GM23338 (cell line): ENCODE data around the gene CPSF6. TPM values are rescaled to one million over a fixed set of nuclear protein-coding genes. Genes with fewer than 3 reads are reported as not detected.

Experiments
- ATAC-seq: fragments of 200-7000 bp; cut with Tn5 transposase; 3 replicates; pipeline ENCODE4 v1.9.1; 2020
- DNase-seq: peaks from one replicate; pipeline ENCODE4 v3.0.0-alpha.2; 2015; ENCODE audit warnings: low spot score
- H2AFZ ChIP-seq: fragments of 200-600 bp; sonication (generic); 2 replicates; pipeline ENCODE4 v1.8.0; 2016; ENCODE audit warnings: antibody characterized with exemption, mild to moderate bottlenecking, moderate library complexity
- H3F3A ChIP-seq: fragments of 200-600 bp; sonication (generic); replicated peaks from 2 replicates; pipeline ENCODE4 v1.8.0; 2017; ENCODE audit warnings: antibody characterized with exemption, mixed run types, low read depth
- H3K27ac ChIP-seq: fragments of 200-600 bp; sonication (generic); 2 replicates; pipeline ENCODE4 v1.6.1; 2016; ENCODE audit warnings: low read depth
- H3K27me3 ChIP-seq: fragments of 200-600 bp; sonication (generic); 2 replicates; pipeline ENCODE4 v1.8.0; 2016; ENCODE audit warnings: mild to moderate bottlenecking, mixed run types, moderate library complexity; ENCODE audit not compliant: insufficient read depth
- H3K36me3 ChIP-seq: fragments of 200-600 bp; sonication (generic); 2 replicates; pipeline ENCODE4 v1.8.0; 2016; ENCODE audit warnings: mild to moderate bottlenecking; ENCODE audit not compliant: insufficient read depth
- H3K4me1 ChIP-seq: fragments of 200-600 bp; sonication (generic); 2 replicates; pipeline ENCODE4 v1.8.0; 2016; ENCODE audit warnings: mild to moderate bottlenecking, moderate library complexity; ENCODE audit not compliant: insufficient read depth
- H3K4me2 ChIP-seq: fragments of 200-600 bp; sonication (generic); 2 replicates; pipeline ENCODE4 v1.7.1; 2017; ENCODE audit warnings: mixed run types
- H3K4me3 ChIP-seq: fragments of 200-600 bp; sonication (generic); 2 replicates; pipeline ENCODE4 v1.6.1; 2016; ENCODE audit warnings: mixed run types
- H3K79me2 ChIP-seq: fragments of 200-600 bp; sonication (generic); replicated peaks from 2 replicates; pipeline ENCODE4 v1.8.0; 2017; ENCODE audit warnings: mild to moderate bottlenecking; ENCODE audit not compliant: insufficient read depth
- H3K9me2 ChIP-seq: fragments of 200-600 bp; sonication (generic); 2 replicates; pipeline ENCODE4 v1.8.0; 2017; ENCODE audit not compliant: insufficient read depth
- H4K20me1 ChIP-seq: fragments of 200-600 bp; sonication (generic); replicated peaks from 2 replicates; pipeline ENCODE4 v1.8.0; 2017; ENCODE audit warnings: mild to moderate bottlenecking; ENCODE audit not compliant: insufficient read depth
- H3K27ac Mint-ChIP-seq: 2 replicates; pipeline ENCODE4 v1.8.0; 2020; ENCODE audit warnings: inconsistent platforms, mild to moderate bottlenecking, moderate library complexity, mixed read lengths
- H3K27me3 Mint-ChIP-seq: 3 replicates; pipeline ENCODE4 v1.8.0; 2022; ENCODE audit warnings: low read depth, mild to moderate bottlenecking, moderate library complexity, mixed read lengths, inconsistent platforms; ENCODE audit not compliant: insufficient read depth, poor library complexity
- H3K36me3 Mint-ChIP-seq: 3 replicates; pipeline ENCODE4 v1.8.0; 2021; ENCODE audit warnings: low read depth, mild to moderate bottlenecking, inconsistent platforms, moderate library complexity, mixed read lengths
- H3K4me1 Mint-ChIP-seq: 3 replicates; pipeline ENCODE4 v1.8.0; 2020; ENCODE audit warnings: mild to moderate bottlenecking, inconsistent platforms, mixed read lengths
- H3K4me3 Mint-ChIP-seq: 3 replicates; pipeline ENCODE4 v1.8.0; 2021; ENCODE audit warnings: moderate library complexity, mild to moderate bottlenecking, inconsistent platforms, mixed read lengths
- H3K9me3 Mint-ChIP-seq: 3 replicates; pipeline ENCODE4 v1.8.0; 2020; ENCODE audit warnings: moderate library complexity, mild to moderate bottlenecking, inconsistent platforms, mixed read lengths
- CREB1 ChIP-seq: fragments of 250-450 bp; sonication (Bioruptor Pico); IDR thresholded peaks from 2 replicates; pipeline ENCODE4 v1.5.0; 2020; ENCODE audit warnings: low read depth, mild to moderate bottlenecking, moderate library complexity
- JUNB ChIP-seq: IDR thresholded peaks from one replicate; pipeline ENCODE4 v1.6.1; 2016; ENCODE audit warnings: antibody characterized with exemption; ENCODE audit not compliant: unreplicated experiment
- STAT1 ChIP-seq: IDR thresholded peaks from one replicate; pipeline ENCODE4 v1.6.1; 2016; ENCODE audit warnings: antibody characterized with exemption; ENCODE audit not compliant: unreplicated experiment
- ZNF462 ChIP-seq: fragments of 250-450 bp; sonication (Bioruptor Pico); IDR thresholded peaks from 2 replicates; pipeline ENCODE4 v1.5.0; 2020; ENCODE audit warnings: mild to moderate bottlenecking, moderate library complexity
- polyA plus RNA-seq: library from polyadenylated mRNA; unstranded; fragments of >200 nt; fragmentation: Nextera tagmentation; extraction: Ambion mirVana; gene quantifications from 2 replicates; pipeline ENCODE4 v1.2.1, GENCODE V29; 2016
- total RNA-seq: library from RNA; depleted of rRNA; stranded (reverse); fragments of >200 nt; shearing (Covaris generic); gene quantifications from 2 replicates; pipeline ENCODE4 v1.2.3, GENCODE V29; 2014
- TF ChIP-seq, protein P1 (sequence below), 2 experiments: fragments of 200-600 bp in 1 of 2; sonication (generic) in 1 of 2; conservative IDR thresholded peaks; 2 replicates each; pipeline versions ENCODE4 v1.5.1 to v1.6.1; 2016 to 2017; ENCODE audit warnings: antibody characterized with exemption in 2 of 2, low read depth in 2 of 2, mild to moderate bottlenecking in 2 of 2, moderate library complexity in 1 of 2

Gene CPSF6
- total and polyA plus RNA-seq, 2 experiments from 2014 or later = 80.7 to 136 TPM

- Histone ChIP-seq H3K4me2 (no peak overlapping the region), H4K20me1 (0 out of 2 replicates have a peak, but pooled peaks cover 12% of the 10 kb centered on the region), H2AFZ (no peak overlapping the region), H3K27ac (no peak overlapping the region), H3K9me2 (no peaks in the 10 kb centered on the region), H3K36me3 (peaks cover 6% of the 10 kb centered on the region; the same call in 1 of the 2 replicates), H3K27me3 (no peaks in the 10 kb centered on the region), H3K4me1 (no peaks in the 10 kb centered on the region), H3K4me3 (no peak overlapping the region), H3K79me2 (peaks cover 7% of the 10 kb centered on the region), H3F3A (no peaks in the 10 kb centered on the region)
- Mint-ChIP-seq H3K9me3 (no peaks in the 10 kb centered on the region), H3K4me1 (peaks cover 7% of the 10 kb centered on the region; the same call in 2 of the 3 replicates), H3K36me3 (peaks cover 11% of the 10 kb centered on the region; the same call in 2 of the 3 replicates), H3K27ac (peak overlapping the region; percentile 57; the same call in 1 of the 2 replicates), H3K4me3 (no peak overlapping the region), H3K27me3 (peaks cover 3% of the 10 kb centered on the region)
- ATAC-seq = no peak
- no peak for TF ChIP-seq JUNB
- no peak for TF ChIP-seq ZNF462 (CRISPR knock-in tag)
- no peak for TF ChIP-seq STAT1
- no peak for DNase-seq
Measured at GRCh38 chr12:69272511-69272910, 33.1 kb downstream of the CPSF6 start.

DNA sequence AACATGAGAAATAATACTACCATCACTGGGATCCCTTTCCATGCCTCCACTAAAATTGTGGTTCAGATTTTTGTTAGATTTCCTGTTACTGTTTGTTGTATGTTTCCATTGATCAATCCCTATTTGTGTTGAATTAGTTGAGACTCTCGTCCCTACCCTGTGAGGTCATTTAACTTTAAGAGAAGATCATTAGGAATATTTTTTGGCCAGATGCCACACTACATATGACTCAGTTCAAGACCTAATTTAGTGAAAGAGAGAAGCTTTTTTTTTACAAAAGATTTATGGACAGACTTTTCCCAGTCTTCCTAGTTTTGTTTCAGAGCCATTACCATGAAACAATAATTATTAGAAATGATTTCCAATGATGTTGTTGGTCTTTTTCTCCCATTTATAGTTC lies 35.5 kb downstream of the CPSF6 start:
- peaks cover 7% of the 10 kb centered on the region for H3K4me1 Mint-ChIP-seq
- H3K27ac ChIP-seq = no peak overlapping the region; the same call in 1 of the 2 replicates
- H3F3A ChIP-seq = no peaks in the 10 kb centered on the region
- H3K27ac Mint-ChIP-seq = no peak overlapping the region
- no peaks in the 10 kb centered on the region for H3K9me3 Mint-ChIP-seq
- no peak overlapping the region for H3K4me3 ChIP-seq
- H4K20me1 ChIP-seq = peaks cover 9% of the 10 kb centered on the region; the same call in 1 of the 2 replicates
- no peaks in the 10 kb centered on the region for H3K4me1 ChIP-seq
- no peak for DNase-seq
- H3K79me2 ChIP-seq = no peaks in the 10 kb centered on the region
- no peak overlapping the region for H3K4me3 Mint-ChIP-seq
- no peaks in the 10 kb centered on the region for H3K36me3 ChIP-seq
- ATAC-seq = no peak
- no peak overlapping the region for H2AFZ ChIP-seq
- no peaks in the 10 kb centered on the region for H3K9me2 ChIP-seq
- TF ChIP-seq CREB1 = no peak
- TF ChIP-seq, protein P1, sequence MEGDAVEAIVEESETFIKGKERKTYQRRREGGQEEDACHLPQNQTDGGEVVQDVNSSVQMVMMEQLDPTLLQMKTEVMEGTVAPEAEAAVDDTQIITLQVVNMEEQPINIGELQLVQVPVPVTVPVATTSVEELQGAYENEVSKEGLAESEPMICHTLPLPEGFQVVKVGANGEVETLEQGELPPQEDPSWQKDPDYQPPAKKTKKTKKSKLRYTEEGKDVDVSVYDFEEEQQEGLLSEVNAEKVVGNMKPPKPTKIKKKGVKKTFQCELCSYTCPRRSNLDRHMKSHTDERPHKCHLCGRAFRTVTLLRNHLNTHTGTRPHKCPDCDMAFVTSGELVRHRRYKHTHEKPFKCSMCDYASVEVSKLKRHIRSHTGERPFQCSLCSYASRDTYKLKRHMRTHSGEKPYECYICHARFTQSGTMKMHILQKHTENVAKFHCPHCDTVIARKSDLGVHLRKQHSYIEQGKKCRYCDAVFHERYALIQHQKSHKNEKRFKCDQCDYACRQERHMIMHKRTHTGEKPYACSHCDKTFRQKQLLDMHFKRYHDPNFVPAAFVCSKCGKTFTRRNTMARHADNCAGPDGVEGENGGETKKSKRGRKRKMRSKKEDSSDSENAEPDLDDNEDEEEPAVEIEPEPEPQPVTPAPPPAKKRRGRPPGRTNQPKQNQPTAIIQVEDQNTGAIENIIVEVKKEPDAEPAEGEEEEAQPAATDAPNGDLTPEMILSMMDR (conservative IDR thresholded peaks at IDR 0.05; ENCODE audit: low read depth in 2 of 2) = no peak
- peaks cover 3% of the 10 kb centered on the region for H3K27me3 Mint-ChIP-seq
- peaks cover 4% of the 10 kb centered on the region; the same call in 2 of the 3 replicates for H3K36me3 Mint-ChIP-seq
- no peaks in the 10 kb centered on the region for H3K27me3 ChIP-seq
- H3K4me2 ChIP-seq = no peak overlapping the region
